Peyer's patch (tissue), 4 donors: ENCODE results near the gene PDCD2L. TPM values are rescaled to one million over a fixed set of nuclear protein-coding genes. Genes with fewer than 3 reads are reported as not detected.
"Not testable (repeated sequence)": the region's sequence is repeated elsewhere in the genome, so short reads cannot be mapped to it uniquely, and the experiment has no call there.

Experiments used
- DNase-seq, 3 donors: peaks; one replicate each; pipeline ENCODE4 v3.0.0-alpha.2; 2017 to 2019
- H3K27ac ChIP-seq, 4 donors: fragments of 200-600 bp; sonication (generic); one replicate each; pipeline ENCODE4 v1.5.1; 2016 to 2019
- H3K27me3 ChIP-seq, 2 donors: fragments of 200-600 bp; sonication (generic); one replicate each; pipeline ENCODE4 v1.5.1; 2019
- H3K36me3 ChIP-seq, 3 donors: fragments of 200-600 bp; sonication (generic); one replicate each; pipeline ENCODE4 v1.5.1; 2016 to 2019
- H3K4me1 ChIP-seq, 4 donors: fragments of 200-600 bp; sonication (generic); one replicate each; pipeline ENCODE4 v1.5.1; 2016 to 2019
- H3K4me3 ChIP-seq, 4 donors: fragments of 200-600 bp; sonication (generic); 1 replicate in 3 of 4; 2 replicates in 1 of 4; pipeline ENCODE4 v1.5.1; 2016 to 2019; ENCODE audit warnings: mild to moderate bottlenecking in 1 of 4
- H3K9me3 ChIP-seq, 4 donors: fragments of 200-600 bp; sonication (generic); one replicate each; pipeline ENCODE4 v1.5.1; 2016 to 2019; ENCODE audit warnings: mild to moderate bottlenecking in 1 of 4
- POLR2A ChIP-seq, 2 donors: fragments of 450-650 bp; IDR thresholded peaks; one replicate each; pipeline ENCODE4 v1.5.1; 2017; ENCODE audit warnings: antibody characterized with exemption in 2 of 2, mild to moderate bottlenecking in 2 of 2, moderate library complexity in 2 of 2
- total RNA-seq, 4 donors: library from RNA; depleted of rRNA; stranded (reverse); fragments of >200 nt; gene quantifications; one replicate each; pipeline ENCODE4 v1.1.0, GENCODE V29; 2016
- TF ChIP-seq, protein P1 (sequence below), 6 experiments: fragments of 450-650 bp in 4 of 6; fragments of 200-600 bp in 2 of 6; sonication (generic) in 1 of 6; IDR thresholded peaks; one replicate each; pipeline ENCODE4 v1.5.1; 2017 to 2019; ENCODE audit warnings: antibody characterized with exemption in 6 of 6, mild to moderate bottlenecking in 3 of 6, moderate library complexity in 1 of 6

The PDCD2L gene
- total RNA-seq, 4 donors from 2014 or later = 8.6 to 14.0 (median 10.3) TPM

GRCh38 chr19:34436716-34437115 is 32.5 kb downstream of the PDCD2L start:
- no peak overlapping the region for H3K27ac ChIP-seq
- DNase-seq = no peak
- H3K4me3 ChIP-seq = no peak overlapping the region
- TF ChIP-seq, protein P1, sequence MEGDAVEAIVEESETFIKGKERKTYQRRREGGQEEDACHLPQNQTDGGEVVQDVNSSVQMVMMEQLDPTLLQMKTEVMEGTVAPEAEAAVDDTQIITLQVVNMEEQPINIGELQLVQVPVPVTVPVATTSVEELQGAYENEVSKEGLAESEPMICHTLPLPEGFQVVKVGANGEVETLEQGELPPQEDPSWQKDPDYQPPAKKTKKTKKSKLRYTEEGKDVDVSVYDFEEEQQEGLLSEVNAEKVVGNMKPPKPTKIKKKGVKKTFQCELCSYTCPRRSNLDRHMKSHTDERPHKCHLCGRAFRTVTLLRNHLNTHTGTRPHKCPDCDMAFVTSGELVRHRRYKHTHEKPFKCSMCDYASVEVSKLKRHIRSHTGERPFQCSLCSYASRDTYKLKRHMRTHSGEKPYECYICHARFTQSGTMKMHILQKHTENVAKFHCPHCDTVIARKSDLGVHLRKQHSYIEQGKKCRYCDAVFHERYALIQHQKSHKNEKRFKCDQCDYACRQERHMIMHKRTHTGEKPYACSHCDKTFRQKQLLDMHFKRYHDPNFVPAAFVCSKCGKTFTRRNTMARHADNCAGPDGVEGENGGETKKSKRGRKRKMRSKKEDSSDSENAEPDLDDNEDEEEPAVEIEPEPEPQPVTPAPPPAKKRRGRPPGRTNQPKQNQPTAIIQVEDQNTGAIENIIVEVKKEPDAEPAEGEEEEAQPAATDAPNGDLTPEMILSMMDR (IDR thresholded peaks at IDR 0.05) = no peak
- no peak for TF ChIP-seq POLR2A (IDR thresholded peaks at IDR 0.05)
- no peaks in the 10 kb centered on the region for H3K9me3 ChIP-seq
- peaks cover 0 to 90% (median 0%) of the 10 kb centered on the region in 3 donors for H3K36me3 ChIP-seq
- H3K4me1 ChIP-seq = no peaks in the 10 kb centered on the region
- H3K27me3 ChIP-seq = no peaks in the 10 kb centered on the region

DNA sequence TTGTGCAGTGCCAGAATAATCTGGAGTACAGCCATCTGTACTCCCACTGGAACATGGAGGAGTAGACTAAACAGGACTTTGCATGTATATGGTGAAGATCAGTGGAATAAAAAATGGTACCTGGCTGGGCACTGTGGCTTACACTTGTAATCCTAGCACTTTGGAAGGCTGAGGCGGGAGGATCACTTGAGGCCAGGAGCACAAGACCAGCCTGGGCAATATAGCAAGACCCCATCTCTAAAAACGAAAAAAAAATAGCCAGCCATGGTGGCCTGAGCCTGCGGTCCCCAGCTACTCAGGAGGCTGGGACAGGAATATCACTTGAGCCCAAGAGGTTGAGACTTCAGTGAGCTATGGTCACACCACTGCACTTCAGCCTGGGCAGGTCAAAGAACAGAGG is 44.0 kb downstream of the PDCD2L start:
- Histone ChIP-seq H3K27me3 (no peaks in the 10 kb centered on the region), H3K27ac (no peak overlapping the region), H3K4me3 (no peak overlapping the region), H3K4me1 (no peaks in the 10 kb centered on the region), H3K9me3 (no peaks in the 10 kb centered on the region), H3K36me3 (peaks cover 0 to 95% (median 0%) of the 10 kb centered on the region in 3 donors)
- TF ChIP-seq, protein P1 (IDR thresholded peaks at IDR 0.05) = no peak
- no peak for TF ChIP-seq POLR2A (IDR thresholded peaks at IDR 0.05)
- DNase-seq = no peak

DNA sequence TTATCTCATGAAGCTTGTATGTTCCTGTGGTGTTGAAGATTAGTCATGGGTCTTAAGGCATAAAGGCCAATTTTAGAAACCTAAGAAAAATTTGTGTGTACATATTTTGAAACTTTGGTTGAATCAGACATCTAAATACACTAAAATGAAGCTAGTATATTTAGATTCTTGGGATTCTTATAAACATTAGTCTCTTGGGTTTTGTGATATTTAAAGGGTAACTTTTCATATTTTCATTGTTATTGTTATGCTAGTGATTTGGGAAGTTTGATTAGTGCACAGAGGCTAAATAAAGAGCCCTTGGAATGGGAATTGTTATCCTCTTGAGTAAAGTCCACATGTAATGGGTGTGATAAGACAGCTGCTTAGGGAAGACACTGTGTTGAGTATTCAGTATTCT is 48.5 kb downstream of the PDCD2L start:
- H3K27me3 ChIP-seq = no peaks in the 10 kb centered on the region
- H3K27ac ChIP-seq = no peak overlapping the region
- no peak for TF ChIP-seq POLR2A (IDR thresholded peaks at IDR 0.05)
- TF ChIP-seq, protein P1 (IDR thresholded peaks at IDR 0.05) = no peak
- H3K36me3 ChIP-seq = peaks cover 0 to 87% (median 0%) of the 10 kb centered on the region in 3 donors
- H3K4me3 ChIP-seq = no peak overlapping the region
- H3K9me3 ChIP-seq = no peaks in the 10 kb centered on the region
- no peak for DNase-seq
- no peaks in the 10 kb centered on the region for H3K4me1 ChIP-seq

DNA sequence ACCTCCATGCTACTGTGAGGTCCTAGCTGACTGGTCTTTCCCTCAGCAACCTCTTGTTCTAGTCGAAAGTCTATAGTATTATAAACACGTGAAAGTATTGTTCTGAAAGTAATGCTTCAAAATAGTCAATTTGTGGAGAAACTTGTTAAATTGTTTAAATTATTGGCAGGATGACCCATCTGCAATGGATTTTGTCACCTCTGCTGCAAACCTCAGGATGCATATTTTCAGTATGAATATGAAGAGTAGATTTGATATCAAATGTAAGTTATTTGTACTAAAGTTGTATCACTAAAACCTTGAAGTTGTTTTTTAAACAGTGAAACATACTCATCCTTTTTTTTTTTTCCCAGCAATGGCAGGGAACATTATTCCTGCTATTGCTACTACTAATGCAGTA is 49.9 kb downstream of the PDCD2L start:
- no peaks in the 10 kb centered on the region for H3K27me3 ChIP-seq
- H3K27ac ChIP-seq = no peak overlapping the region
- peaks cover 0 to 83% (median 0%) of the 10 kb centered on the region in 3 donors for H3K36me3 ChIP-seq
- no peaks in the 10 kb centered on the region for H3K4me1 ChIP-seq
- no peaks in the 10 kb centered on the region for H3K9me3 ChIP-seq
- TF ChIP-seq, protein P1 (IDR thresholded peaks at IDR 0.05) = no peak
- TF ChIP-seq POLR2A (IDR thresholded peaks at IDR 0.05) = no peak
- DNase-seq = no peak
- no peak overlapping the region for H3K4me3 ChIP-seq

- no peak overlapping the region for H3K27ac ChIP-seq
- TF ChIP-seq POLR2A (IDR thresholded peaks at IDR 0.05) = no peak
- TF ChIP-seq, protein P1 (IDR thresholded peaks at IDR 0.05) = no peak
- peaks cover 0 to 83% (median 0%) of the 10 kb centered on the region in 3 donors for H3K36me3 ChIP-seq
- DNase-seq = no peak
- H3K4me1 ChIP-seq = no peaks in the 10 kb centered on the region
- no peaks in the 10 kb centered on the region for H3K27me3 ChIP-seq
- no peaks in the 10 kb centered on the region for H3K9me3 ChIP-seq
- H3K4me3 ChIP-seq = no peak overlapping the region
These were observed 50.5 kb downstream of the PDCD2L start for GRCh38 chr19:34454685-34455084.

DNA sequence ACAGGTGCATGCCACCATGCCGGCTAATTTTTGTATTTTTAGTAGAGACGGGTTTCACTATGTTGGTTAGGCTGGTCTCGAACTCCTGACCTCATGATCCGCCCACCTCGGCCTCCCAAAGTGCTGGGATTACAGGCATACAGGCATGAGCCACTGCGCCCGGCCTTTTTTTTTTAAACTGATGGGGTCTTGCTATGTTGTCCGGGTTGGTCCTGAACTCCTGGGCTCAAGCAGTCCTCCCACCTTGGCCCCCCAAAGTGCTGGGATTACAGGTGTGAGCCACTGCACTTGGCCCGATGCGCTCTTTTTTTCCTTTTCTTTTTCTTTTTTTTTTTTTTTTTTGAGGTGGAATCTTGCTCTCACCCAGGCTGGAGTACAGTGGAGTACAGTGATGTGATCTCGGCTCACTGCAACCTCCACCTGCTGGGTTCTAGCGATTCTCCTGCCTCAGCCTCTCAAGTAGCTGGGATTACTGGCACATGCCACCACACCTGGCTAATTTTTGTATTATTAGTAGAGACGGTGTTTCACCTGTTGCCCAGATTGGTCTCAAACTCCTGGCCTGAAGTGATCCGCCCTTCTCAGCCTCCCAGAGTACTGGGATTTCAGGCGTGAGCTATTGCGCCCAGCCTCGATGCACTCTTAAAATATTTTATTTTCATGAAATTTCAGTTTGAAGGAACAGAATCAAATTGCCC is 51.7 kb downstream of the PDCD2L start:
- not testable (repeated sequence) for H3K27ac ChIP-seq, H3K4me1 ChIP-seq, H3K9me3 ChIP-seq, H3K27me3 ChIP-seq, H3K4me3 ChIP-seq, DNase-seq
- H3K36me3 ChIP-seq = peaks cover 0 to 84% (median 0%) of the 10 kb centered on the region in 3 donors
